NB4 (cell line): ENCODE results near the gene IRF9.

Experiments used
- DNase-seq: peaks from one replicate; pipeline ENCODE4 v3.0.0; 2010; ENCODE audit warnings: low read depth
- H3K4me3 ChIP-seq: one replicate; pipeline ENCODE4 v1.5.1; 2011; ENCODE audit warnings: mild to moderate bottlenecking, low read depth, low read length, moderate library complexity
- CTCF ChIP-seq: IDR thresholded peaks from one replicate; pipeline ENCODE4 v1.5.1; 2012; ENCODE audit warnings: low read depth, low read length
- MYC ChIP-seq: IDR thresholded peaks from 2 replicates; pipeline ENCODE4 v1.6.1; 2011; ENCODE audit warnings: low read depth, low read length
- POLR2A ChIP-seq: IDR thresholded peaks from 2 replicates; pipeline ENCODE4 v1.6.1; 2011; ENCODE audit warnings: mild to moderate bottlenecking; ENCODE audit not compliant: insufficient read length; ENCODE audit errors: extremely low read depth
- TF ChIP-seq, protein P1 (sequence below): IDR thresholded peaks from 2 replicates; pipeline ENCODE4 v1.6.1; 2011; ENCODE audit warnings: low read depth, low read length

Gene IRF9, protein sequence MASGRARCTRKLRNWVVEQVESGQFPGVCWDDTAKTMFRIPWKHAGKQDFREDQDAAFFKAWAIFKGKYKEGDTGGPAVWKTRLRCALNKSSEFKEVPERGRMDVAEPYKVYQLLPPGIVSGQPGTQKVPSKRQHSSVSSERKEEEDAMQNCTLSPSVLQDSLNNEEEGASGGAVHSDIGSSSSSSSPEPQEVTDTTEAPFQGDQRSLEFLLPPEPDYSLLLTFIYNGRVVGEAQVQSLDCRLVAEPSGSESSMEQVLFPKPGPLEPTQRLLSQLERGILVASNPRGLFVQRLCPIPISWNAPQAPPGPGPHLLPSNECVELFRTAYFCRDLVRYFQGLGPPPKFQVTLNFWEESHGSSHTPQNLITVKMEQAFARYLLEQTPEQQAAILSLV

DNA sequence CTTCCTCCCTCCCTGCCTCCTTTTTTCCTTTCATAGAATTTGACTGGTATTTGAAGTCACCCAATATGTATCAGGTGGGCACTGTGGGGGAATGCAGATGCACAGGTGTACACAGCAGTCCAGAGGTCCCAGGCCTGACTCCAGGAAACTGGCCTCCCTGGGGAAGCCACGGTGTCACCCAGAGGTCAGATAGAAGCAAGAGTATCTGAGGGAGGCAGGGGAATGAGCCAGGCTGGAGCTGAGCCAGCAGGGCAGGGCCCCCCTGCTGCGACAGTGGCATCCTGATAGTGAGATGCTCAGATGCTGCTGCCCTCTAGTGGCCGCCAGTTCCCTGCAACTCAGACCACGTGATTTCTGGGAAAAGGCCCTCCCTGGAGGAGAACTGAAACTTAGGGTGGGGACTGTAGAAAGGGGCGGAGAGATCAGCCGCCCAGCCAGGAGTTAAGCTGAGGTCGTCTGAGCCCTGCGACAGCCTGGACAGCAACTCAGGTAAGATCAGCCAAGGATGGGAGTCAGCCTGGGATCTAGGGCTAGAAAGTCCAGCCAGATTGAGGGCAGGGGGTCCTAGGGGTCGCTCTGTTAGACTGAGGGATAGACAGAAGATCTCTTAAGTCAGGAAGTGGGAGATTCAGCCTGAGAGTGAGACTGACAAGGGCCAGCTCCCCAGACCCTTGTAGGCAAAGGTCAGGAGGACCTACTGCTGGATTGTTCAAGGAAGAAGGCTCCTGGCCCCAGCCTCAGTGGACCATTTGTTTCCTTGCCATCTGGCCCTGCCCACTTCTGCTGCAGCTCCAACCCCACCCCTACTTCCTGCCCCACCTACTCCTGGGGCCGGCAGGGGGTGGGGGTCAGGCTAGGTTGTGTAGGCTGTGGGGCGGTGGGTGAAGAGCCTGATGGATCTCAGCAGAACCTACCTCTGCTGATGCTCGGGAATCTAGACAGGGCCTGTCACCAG is at the start of gene IRF9:
IRF9 (plus strand) TSS at position 416 of the 955 bp plus-strand sequence. CDS start 880 bp downstream, outside the sequence.
- H3K4me3 ChIP-seq: peak within 1 kb of the TSS; percentile 78
- peak; percentile 76; the same call in 1 of the 2 replicates for TF ChIP-seq MYC
- TF ChIP-seq, protein P1, sequence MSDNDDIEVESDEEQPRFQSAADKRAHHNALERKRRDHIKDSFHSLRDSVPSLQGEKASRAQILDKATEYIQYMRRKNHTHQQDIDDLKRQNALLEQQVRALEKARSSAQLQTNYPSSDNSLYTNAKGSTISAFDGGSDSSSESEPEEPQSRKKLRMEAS: peak; percentile 99
- no peak for TF ChIP-seq POLR2A
- TF ChIP-seq CTCF: peak; percentile 71
- peak; percentile 96 for DNase-seq

GRCh38 chr14:24113379-24113800 is 47.7 kb upstream of the IRF9 start:
- no peak for TF ChIP-seq MYC
- TF ChIP-seq, protein P1: no peak
- no peak for TF ChIP-seq CTCF
- TF ChIP-seq POLR2A: no peak
- peak overlapping the region; percentile 87 for H3K4me3 ChIP-seq
- no peak for DNase-seq

GRCh38 chr14:24113801-24114531 is 47.1 kb upstream of the IRF9 start:
- peak; percentile 98 for DNase-seq
- H3K4me3 ChIP-seq: peak overlapping the region; percentile 87
- TF ChIP-seq CTCF (no peak), MYC (peak; percentile 30), POLR2A (peak; percentile 65)
- TF ChIP-seq, protein P1: peak; percentile 59; the same call in 1 of the 2 replicates

GRCh38 chr14:24114532-24115421 is 46.3 kb upstream of the IRF9 start, which contains the start of the genes DCAF11 and NRL:
Gene DCAF11 (plus strand): TSS chr14:24114777. CDS start chr14:24115595, 818 bp downstream.
Gene NRL (minus strand): TSS chr14:24114949. CDS start chr14:24082848, 32,101 bp downstream.
- peak within 1 kb of the TSS; percentile 96 for H3K4me3 ChIP-seq
- peak; percentile 99 for DNase-seq
- TF ChIP-seq MYC: peak; percentile 97
- peak; percentile 70 for TF ChIP-seq POLR2A
- no peak for TF ChIP-seq CTCF
- TF ChIP-seq, protein P1: peak; percentile 98
